HepG2 (cell line): ENCODE data around the gene SMAD6. TPM values are rescaled to one million over a fixed set of nuclear protein-coding genes. Genes with fewer than 3 reads are reported as not detected.

Experiments
- ATAC-seq: fragments of 200-7000 bp; cut with Tn5 transposase; 3 replicates; pipeline ENCODE4 v1.9.1; 2020; ENCODE audit warnings: mild to moderate bottlenecking, moderate library complexity
- BruUV-seq: library from RNA; stranded (reverse); fragments of 400-500 nt; replicated peaks from 2 replicates; lab custom pipeline; 2021; lab: Mats Ljungman, UMichigan
- CTCF ChIA-PET: fragments of 300-600 bp; formaldehyde crosslinking; extraction: SDS; loops from one replicate; lab custom pipeline; 2021; ENCODE audit warnings: low total read pairs, inconsistent platforms, low intra/inter-chr PET ratio; lab: Yijun Ruan, JAX
- POLR2A ChIA-PET: fragments of 350-600 bp; sonication (Branson Sonifier 250); formaldehyde crosslinking; loops from one replicate; lab custom pipeline; 2020; ENCODE audit warnings: antibody characterized with exemption, inconsistent platforms; lab: Yijun Ruan, JAX
- DNase-seq: peaks from one replicate; pipeline ENCODE4 v3.0.0-alpha.2; 2015; ENCODE audit warnings: low spot score
- FAIRE-seq: peaks from 3 replicates; lab custom pipeline; 2011; peaks lifted over from hg19 to GRCh38; lab: Jason Lieb, UNC
- H2AFZ ChIP-seq: one replicate; pipeline ENCODE4 v1.6.1; 2011; ENCODE audit warnings: low read length, inconsistent platforms
- H3K27ac ChIP-seq: fragments of 300-600 bp; 3 replicates; pipeline ENCODE4 v1.8.0; 2011; ENCODE audit warnings: mixed run types, mild to moderate bottlenecking, mixed read lengths, low read length, inconsistent platforms; ENCODE audit not compliant: insufficient read depth; ENCODE audit errors: extremely low read length
- H3K27me3 ChIP-seq, 2 experiments: fragments of 200-600 bp in 1 of 2; 2 replicates in 1 of 2; 3 replicates in 1 of 2; pipeline versions ENCODE4 v1.6.0 to v1.8.0; 2011; ENCODE audit warnings: low read length in 2 of 2, mild to moderate bottlenecking in 2 of 2, moderate library complexity in 2 of 2, inconsistent platforms in 1 of 2; ENCODE audit not compliant: insufficient read depth in 2 of 2, control insufficient read depth in 1 of 2
- H3K36me3 ChIP-seq, 2 experiments: fragments of 200-600 bp in 1 of 2; replicated peaks in 1 of 2; 2 replicates in 1 of 2; 3 replicates in 1 of 2; pipeline versions ENCODE4 v1.5.1 to v1.8.0; 2011; ENCODE audit warnings: low read length in 2 of 2, inconsistent platforms in 1 of 2; ENCODE audit not compliant: insufficient read depth in 2 of 2, control insufficient read depth in 1 of 2
- H3K4me1 ChIP-seq: 2 replicates; pipeline ENCODE4 v1.5.1; 2012; ENCODE audit warnings: low read length, inconsistent platforms; ENCODE audit not compliant: insufficient read depth
- H3K4me2 ChIP-seq: 2 replicates; pipeline ENCODE4 v1.6.0; 2011; ENCODE audit warnings: low read depth, low read length, inconsistent platforms
- H3K4me3 ChIP-seq, 3 experiments: fragments of 200-600 bp in 1 of 3; sonication (generic), shearing (Covaris generic) in 1 of 3; replicated peaks in 1 of 3; 2 replicates each; pipeline ENCODE4 v1.5.1; 2011 to 2016; ENCODE audit warnings: low read length in 3 of 3, inconsistent platforms in 2 of 3, low read depth in 2 of 3, mild to moderate bottlenecking in 2 of 3, control low read depth in 1 of 3, mixed read lengths in 1 of 3; ENCODE audit not compliant: insufficient read depth in 1 of 3
- H3K79me2 ChIP-seq: one replicate; pipeline ENCODE4 v1.6.1; 2011; ENCODE audit warnings: low read length, inconsistent platforms; ENCODE audit not compliant: insufficient read depth
- H3K9ac ChIP-seq: 2 replicates; pipeline ENCODE4 v1.6.0; 2011; ENCODE audit warnings: mild to moderate bottlenecking, low read depth, low read length, inconsistent platforms; ENCODE audit not compliant: insufficient read depth
- H3K9me3 ChIP-seq: 2 replicates; pipeline ENCODE4 v1.5.1; 2012; ENCODE audit warnings: mild to moderate bottlenecking, low read length
- H4K20me1 ChIP-seq: 2 replicates; pipeline ENCODE4 v1.6.0; 2011; ENCODE audit warnings: inconsistent platforms, mild to moderate bottlenecking, low read length, moderate library complexity; ENCODE audit not compliant: insufficient read depth
- ATAD3A ChIP-seq: sonication (generic); formaldehyde crosslinking; IDR thresholded peaks from 2 replicates; pipeline ENCODE4 v1.4.0; 2020; ENCODE audit warnings: missing genetic modification reagents
- EHMT2 ChIP-seq: fragments of 200-600 bp; sonication (generic); IDR thresholded peaks from 2 replicates; pipeline ENCODE4 v1.7.0; 2017; ENCODE audit warnings: antibody characterized with exemption, low read depth, low read length, borderline replicate concordance
- GATAD1 ChIP-seq: IDR thresholded peaks from 2 replicates; pipeline ENCODE4 v1.6.1; 2016; ENCODE audit warnings: missing genetic modification reagents, missing compliant biosample characterization
- HMG20A ChIP-seq: IDR thresholded peaks from 2 replicates; pipeline ENCODE4 v1.6.1; 2016; ENCODE audit warnings: borderline replicate concordance
- KDM4B ChIP-seq: sonication (generic); formaldehyde crosslinking; IDR thresholded peaks from 2 replicates; pipeline ENCODE4 v1.4.0; 2020; ENCODE audit warnings: missing genetic modification reagents
- MTF2 ChIP-seq: sonication (generic); formaldehyde crosslinking; IDR thresholded peaks from 2 replicates; pipeline ENCODE4 v1.5.0; 2020; ENCODE audit warnings: missing genetic modification reagents, borderline replicate concordance
- ZBTB3 ChIP-seq: sonication (generic); formaldehyde crosslinking; IDR thresholded peaks from 2 replicates; pipeline ENCODE4 v1.4.0; 2020; ENCODE audit warnings: low read depth, mild to moderate bottlenecking, moderate library complexity, missing genetic modification reagents, borderline replicate concordance
- ZBTB7A ChIP-seq: sonication (generic); formaldehyde crosslinking; IDR thresholded peaks from 2 replicates; pipeline ENCODE4 v1.8.0; 2022; ENCODE audit warnings: mild to moderate bottlenecking, missing genetic modification reagents
- ZFX ChIP-seq: sonication (generic); formaldehyde crosslinking; IDR thresholded peaks from 2 replicates; pipeline ENCODE4 v1.4.0; 2020; ENCODE audit warnings: mild to moderate bottlenecking, low read depth, missing genetic modification reagents, moderate library complexity
- ZNF333 ChIP-seq: sonication (generic); formaldehyde crosslinking; IDR thresholded peaks from 2 replicates; pipeline ENCODE4 v1.4.0; 2020; ENCODE audit warnings: mild to moderate bottlenecking, missing genetic modification reagents, borderline replicate concordance
- ZNF546 ChIP-seq: sonication (generic); formaldehyde crosslinking; conservative IDR thresholded peaks from 2 replicates; pipeline ENCODE4 v1.8.1; 2023; ENCODE audit warnings: mild to moderate bottlenecking, missing genetic modification reagents
- WGBS: methylation state at CpG from one replicate; pipeline ENCODE4 v1.1.6; 2017; ENCODE audit warnings: low lambda C conversion rate; 5-methylcytosine and 5-hydroxymethylcytosine counted together
- in situ Hi-C: cut with HindIII; loops from 2 replicates; pipeline ENCODE4 v1.10.0; 2017; ENCODE audit warnings: low pct_unique_long_range_greater_than_20kb; ENCODE audit not compliant: extremely low pct_ligation_motif_present
- intact Hi-C: fragments of 100-400 bp; cut with micrococcal nuclease; formaldehyde crosslinking; loops from one replicate; pipeline ENCODE4 v1.10.0; 2022; ENCODE audit not compliant: unreplicated experiment
- polyA plus RNA-seq, 8 experiments: library from polyadenylated mRNA; depleted of rRNA in 3 of 8; stranded (reverse) in 7 of 8; unstranded in 1 of 8; fragments of >200 nt; fragmentation: Illumina TruSeq in 4 of 8; extraction: Trizol in 4 of 8; gene quantifications; 2 replicates each; pipeline versions ENCODE4 v1.2.1 to v1.2.3, GENCODE V29; 2011 to 2016; ENCODE audit warnings: low read depth in 4 of 8, missing spikeins in 1 of 8, mixed read lengths in 1 of 8; ENCODE audit not compliant: insufficient read depth in 1 of 8
- total RNA-seq, 5 experiments: library from RNA; depleted of rRNA; stranded (reverse); fragments of >200 nt; fragmentation: Illumina TruSeq; extraction: Trizol; gene quantifications; 2 replicates each; pipeline ENCODE4 v1.2.3, GENCODE V29; 2016; ENCODE audit warnings: low read depth in 1 of 5
- TF ChIP-seq, protein P1 (sequence below): sonication (generic); formaldehyde crosslinking; IDR thresholded peaks from 2 replicates; pipeline ENCODE4 v1.4.0; 2020; ENCODE audit warnings: missing genetic modification reagents, borderline replicate concordance
- TF ChIP-seq, protein P2 (sequence below): sonication (generic); formaldehyde crosslinking; IDR thresholded peaks from 2 replicates; pipeline ENCODE4 v1.4.0; 2020; ENCODE audit warnings: missing genetic modification reagents
- TF ChIP-seq, protein P3 (sequence below): sonication (generic); formaldehyde crosslinking; IDR thresholded peaks from 2 replicates; pipeline ENCODE4 v1.4.0; 2020; ENCODE audit warnings: missing genetic modification reagents

Gene SMAD6
- total and polyA plus RNA-seq, 2 of the 13 experiments (the other 11 are each of a cell fraction or from before 2014, with no cell fraction given): 3.3 to 4.4 TPM

DNA sequence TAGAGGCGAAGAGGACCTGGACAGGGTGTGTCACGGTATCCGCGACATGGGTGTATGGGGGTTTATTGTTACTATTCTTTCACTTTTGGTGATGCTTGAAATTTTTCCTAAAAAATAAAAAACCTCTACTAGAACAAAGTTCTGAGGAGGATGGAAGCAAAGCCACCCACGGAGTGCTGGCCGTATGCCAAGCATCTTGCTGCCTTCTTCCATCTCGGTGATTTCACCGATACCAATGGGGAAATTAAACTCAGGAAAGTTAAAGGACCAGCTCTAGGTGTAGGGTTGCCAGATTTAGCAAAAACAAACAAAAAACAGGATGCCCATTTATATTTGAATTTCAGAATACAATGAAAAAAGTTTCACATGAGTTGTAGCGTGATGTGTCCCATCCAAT is 33.9 kb downstream of the SMAD6 start:
- in situ Hi-C loops: no loop called here
- Histone ChIP-seq H4K20me1 (no peaks in the 10 kb centered on the region), H3K27me3 (no peaks in the 10 kb centered on the region), H3K4me2 (no peak overlapping the region), H3K79me2 (peaks cover 2% of the 10 kb centered on the region), H3K4me3 (no peak overlapping the region), H3K4me1 (peaks cover 11% of the 10 kb centered on the region), H3K36me3 (peaks cover 3% of the 10 kb centered on the region in 2 experiments; a peak in 1 of 5 replicates), H3K27ac (no peak overlapping the region), H3K9ac (no peak overlapping the region), H2AFZ (no peak overlapping the region), H3K9me3 (no peaks in the 10 kb centered on the region)
- 95% methylated on average over 9 of the region's 9 CpGs for WGBS
- DNase-seq: no peak
- CTCF ChIA-PET: no interaction called here
- POLR2A ChIA-PET: no interaction called here
- no peak for FAIRE-seq
- no peak for ATAC-seq
- TF ChIP-seq, protein P1, sequence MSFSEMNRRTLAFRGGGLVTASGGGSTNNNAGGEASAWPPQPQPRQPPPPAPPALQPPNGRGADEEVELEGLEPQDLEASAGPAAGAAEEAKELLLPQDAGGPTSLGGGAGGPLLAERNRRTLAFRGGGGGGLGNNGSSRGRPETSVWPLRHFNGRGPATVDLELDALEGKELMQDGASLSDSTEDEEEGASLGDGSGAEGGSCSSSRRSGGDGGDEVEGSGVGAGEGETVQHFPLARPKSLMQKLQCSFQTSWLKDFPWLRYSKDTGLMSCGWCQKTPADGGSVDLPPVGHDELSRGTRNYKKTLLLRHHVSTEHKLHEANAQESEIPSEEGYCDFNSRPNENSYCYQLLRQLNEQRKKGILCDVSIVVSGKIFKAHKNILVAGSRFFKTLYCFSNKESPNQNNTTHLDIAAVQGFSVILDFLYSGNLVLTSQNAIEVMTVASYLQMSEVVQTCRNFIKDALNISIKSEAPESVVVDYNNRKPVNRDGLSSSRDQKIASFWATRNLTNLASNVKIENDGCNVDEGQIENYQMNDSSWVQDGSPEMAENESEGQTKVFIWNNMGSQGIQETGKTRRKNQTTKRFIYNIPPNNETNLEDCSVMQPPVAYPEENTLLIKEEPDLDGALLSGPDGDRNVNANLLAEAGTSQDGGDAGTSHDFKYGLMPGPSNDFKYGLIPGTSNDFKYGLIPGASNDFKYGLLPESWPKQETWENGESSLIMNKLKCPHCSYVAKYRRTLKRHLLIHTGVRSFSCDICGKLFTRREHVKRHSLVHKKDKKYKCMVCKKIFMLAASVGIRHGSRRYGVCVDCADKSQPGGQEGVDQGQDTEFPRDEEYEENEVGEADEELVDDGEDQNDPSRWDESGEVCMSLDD (CRISPR knock-in tag): no peak
- no peak for TF ChIP-seq ZBTB7A (CRISPR knock-in tag)
- TF ChIP-seq, protein P2, sequence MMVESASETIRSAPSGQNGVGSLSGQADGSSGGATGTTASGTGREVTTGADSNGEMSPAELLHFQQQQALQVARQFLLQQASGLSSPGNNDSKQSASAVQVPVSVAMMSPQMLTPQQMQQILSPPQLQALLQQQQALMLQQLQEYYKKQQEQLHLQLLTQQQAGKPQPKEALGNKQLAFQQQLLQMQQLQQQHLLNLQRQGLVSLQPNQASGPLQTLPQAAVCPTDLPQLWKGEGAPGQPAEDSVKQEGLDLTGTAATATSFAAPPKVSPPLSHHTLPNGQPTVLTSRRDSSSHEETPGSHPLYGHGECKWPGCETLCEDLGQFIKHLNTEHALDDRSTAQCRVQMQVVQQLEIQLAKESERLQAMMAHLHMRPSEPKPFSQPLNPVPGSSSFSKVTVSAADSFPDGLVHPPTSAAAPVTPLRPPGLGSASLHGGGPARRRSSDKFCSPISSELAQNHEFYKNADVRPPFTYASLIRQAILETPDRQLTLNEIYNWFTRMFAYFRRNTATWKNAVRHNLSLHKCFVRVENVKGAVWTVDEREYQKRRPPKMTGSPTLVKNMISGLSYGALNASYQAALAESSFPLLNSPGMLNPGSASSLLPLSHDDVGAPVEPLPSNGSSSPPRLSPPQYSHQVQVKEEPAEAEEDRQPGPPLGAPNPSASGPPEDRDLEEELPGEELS: no peak
- TF ChIP-seq HMG20A (CRISPR knock-in tag): no peak
- no peak for TF ChIP-seq ATAD3A (CRISPR knock-in tag)
- TF ChIP-seq MTF2 (CRISPR knock-in tag): no peak
- no peak for TF ChIP-seq GATAD1 (CRISPR knock-in tag)
- TF ChIP-seq EHMT2: no peak
- TF ChIP-seq, protein P3, sequence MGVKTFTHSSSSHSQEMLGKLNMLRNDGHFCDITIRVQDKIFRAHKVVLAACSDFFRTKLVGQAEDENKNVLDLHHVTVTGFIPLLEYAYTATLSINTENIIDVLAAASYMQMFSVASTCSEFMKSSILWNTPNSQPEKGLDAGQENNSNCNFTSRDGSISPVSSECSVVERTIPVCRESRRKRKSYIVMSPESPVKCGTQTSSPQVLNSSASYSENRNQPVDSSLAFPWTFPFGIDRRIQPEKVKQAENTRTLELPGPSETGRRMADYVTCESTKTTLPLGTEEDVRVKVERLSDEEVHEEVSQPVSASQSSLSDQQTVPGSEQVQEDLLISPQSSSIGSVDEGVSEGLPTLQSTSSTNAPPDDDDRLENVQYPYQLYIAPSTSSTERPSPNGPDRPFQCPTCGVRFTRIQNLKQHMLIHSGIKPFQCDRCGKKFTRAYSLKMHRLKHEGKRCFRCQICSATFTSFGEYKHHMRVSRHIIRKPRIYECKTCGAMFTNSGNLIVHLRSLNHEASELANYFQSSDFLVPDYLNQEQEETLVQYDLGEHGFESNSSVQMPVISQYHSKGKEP (CRISPR knock-in tag): no peak
- TF ChIP-seq KDM4B (CRISPR knock-in tag): no peak
- no peak for TF ChIP-seq ZNF546
- TF ChIP-seq ZFX (CRISPR knock-in tag): no peak
- TF ChIP-seq ZBTB3 (CRISPR knock-in tag): no peak
- no peak for TF ChIP-seq ZNF333 (CRISPR knock-in tag)
- intact Hi-C loops: no loop called here
- BruUV-seq: no TSS peak
